Melanocyte of skin (primary cell): ENCODE data around the gene ZBED5. TPM values are rescaled to one million over a fixed set of nuclear protein-coding genes. Genes with fewer than 3 reads are reported as not detected.

Source experiments
- total RNA-seq, 2 donors: library from RNA; depleted of rRNA; stranded (reverse); fragments of >200 nt; gene quantifications; 2 replicates each; pipeline ENCODE4 v1.2.3, GENCODE V29; 2012

The ZBED5 gene
- total RNA-seq, result 10 to 100 TPM; 17.6 to 25.3 TPM

GRCh38 chr11:10857709-10858438, at the start of gene ZBED5:
TSS of gene ZBED5 (minus strand) at chr11:10858053. CDS start at chr11:10854945, 3,108 bp downstream.

GRCh38 chr11:10808553-10809372, 49.1 kb downstream of the ZBED5 start, which contains the start of gene EIF4G2:
TSS of gene EIF4G2 (minus strand) at chr11:10808926.

Other genes starting within 250 kb of the ZBED5 start
- under 1 TPM in 1 of 2 donors, not detected in 1; under 0.01 TPM for gene IRAG1, start 164.3 kb downstream of the ZBED5 start, total RNA-seq
- gene CTR9, start 106.8 kb downstream of the ZBED5 start, total RNA-seq, result 10 to 100 TPM; 22.4 to 29.3 TPM
- 100 to 1,000 TPM; 488 to 645 TPM for gene EIF4G2, start 49.1 kb downstream of the ZBED5 start, total RNA-seq